NB4 (cell line): ENCODE results near the gene CDK14.

Experiments
- DNase-seq: peaks from one replicate; pipeline ENCODE4 v3.0.0; 2010; ENCODE audit warnings: low read depth
- H3K4me3 ChIP-seq: one replicate; pipeline ENCODE4 v1.5.1; 2011; ENCODE audit warnings: mild to moderate bottlenecking, low read depth, low read length, moderate library complexity
- CTCF ChIP-seq: IDR thresholded peaks from one replicate; pipeline ENCODE4 v1.5.1; 2012; ENCODE audit warnings: low read depth, low read length
- MAX ChIP-seq: IDR thresholded peaks from 2 replicates; pipeline ENCODE4 v1.6.1; 2011; ENCODE audit warnings: low read depth, low read length
- MYC ChIP-seq: IDR thresholded peaks from 2 replicates; pipeline ENCODE4 v1.6.1; 2011; ENCODE audit warnings: low read depth, low read length
- POLR2A ChIP-seq: IDR thresholded peaks from 2 replicates; pipeline ENCODE4 v1.6.1; 2011; ENCODE audit warnings: mild to moderate bottlenecking; ENCODE audit not compliant: insufficient read length; ENCODE audit errors: extremely low read depth

The CDK14 gene

DNA sequence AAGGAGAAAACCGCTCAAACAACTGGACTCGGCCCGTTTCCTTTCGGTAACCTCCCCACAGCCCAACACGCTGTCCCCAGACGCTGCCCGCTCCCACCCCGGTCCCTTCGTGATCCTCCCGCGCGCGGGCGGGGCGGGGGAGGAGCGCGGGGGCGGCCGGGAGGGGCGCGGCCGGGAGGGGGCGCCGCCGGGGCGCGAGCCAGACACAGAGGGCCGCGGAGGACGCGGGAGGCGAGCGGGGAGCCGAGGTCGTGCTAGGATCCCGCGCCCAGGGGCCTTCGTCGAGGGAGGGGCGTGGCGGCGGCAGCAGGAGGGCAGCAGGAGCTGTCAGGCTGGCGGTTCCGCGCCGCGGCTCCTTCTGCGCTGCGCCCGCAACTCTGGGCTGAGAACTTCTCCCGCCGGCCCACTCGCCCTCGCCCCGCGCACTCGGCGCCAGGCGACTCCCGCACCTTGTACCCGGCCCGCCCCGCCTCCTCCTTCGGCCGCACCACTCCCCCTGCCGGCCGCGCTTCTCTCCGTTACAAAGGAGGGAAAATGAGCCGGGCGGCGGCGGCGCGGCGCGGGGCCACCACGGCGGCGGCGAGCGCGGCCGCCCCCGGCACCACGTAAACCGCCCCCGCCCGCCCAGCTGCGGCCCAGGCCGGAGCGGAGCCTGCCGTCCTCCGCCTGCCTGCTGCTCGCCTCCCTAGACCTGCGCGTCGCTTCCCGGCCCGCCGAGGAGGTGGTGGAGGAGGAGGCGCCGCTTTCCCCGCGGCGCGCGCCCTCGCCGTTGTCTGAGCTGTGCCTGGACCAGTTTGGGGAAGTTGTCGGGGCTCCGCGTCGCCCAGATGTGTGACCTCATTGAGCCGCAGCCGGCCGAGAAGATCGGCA lies at the start of gene CDK14:
Gene CDK14, plus strand, starts transcription at position 521 of the 870 bp plus-strand sequence. Its CDS starts 307 bp downstream, at position 828.
- DNase-seq = peak; percentile 96
- peak within 1 kb of the TSS; percentile 83 for H3K4me3 ChIP-seq
- TF ChIP-seq MAX (no peak), MYC (0 out of 2 replicates have a peak, but pooled peaks have one; percentile 22), POLR2A (no peak), CTCF (peak; percentile 2)

GRCh38 chr7:90551036-90551435 lies 45.1 kb upstream of the CDK14 start:
- no peak overlapping the region for H3K4me3 ChIP-seq
- no peak for TF ChIP-seq CTCF
- no peak for TF ChIP-seq MAX
- TF ChIP-seq MYC = no peak
- no peak for TF ChIP-seq POLR2A
- DNase-seq = no peak

- TF ChIP-seq POLR2A (no peak), CTCF (no peak), MAX (no peak), MYC (no peak)
- no peak overlapping the region for H3K4me3 ChIP-seq
- peak; percentile 31 for DNase-seq
Observed at GRCh38 chr7:90552521-90552920, 43.6 kb upstream of the CDK14 start.

DNA sequence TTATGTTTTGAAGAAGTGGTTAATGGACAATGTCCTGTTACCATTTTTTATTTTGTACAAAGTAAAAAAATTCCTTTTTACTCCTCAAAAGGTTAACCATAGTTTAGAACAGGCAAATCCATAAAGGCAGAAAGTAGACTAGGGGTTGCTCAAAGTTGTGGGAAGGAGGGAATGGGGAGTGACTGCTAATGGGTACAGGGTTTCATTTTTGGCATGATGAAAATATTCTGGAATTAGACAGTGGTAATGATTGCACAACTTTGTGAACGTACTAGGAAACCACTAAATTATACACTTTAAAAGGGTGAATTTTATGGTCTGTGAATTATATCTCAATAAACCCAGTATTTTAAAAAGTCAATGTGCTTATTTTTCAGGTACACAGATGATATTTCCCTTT lies 35.4 kb upstream of the CDK14 start:
- TF ChIP-seq POLR2A (no peak), MAX (no peak), MYC (no peak), CTCF (no peak)
- no peak for DNase-seq
- no peak overlapping the region for H3K4me3 ChIP-seq

GRCh38 chr7:90563286-90563685 lies 32.8 kb upstream of the CDK14 start:
- H3K4me3 ChIP-seq = no peak overlapping the region
- TF ChIP-seq MYC (no peak), CTCF (no peak), POLR2A (no peak), MAX (no peak)
- DNase-seq = no peak
